Liver (tissue), 9 donors: ENCODE measurements around the gene KMT2A. TPM values are rescaled to one million over a fixed set of nuclear protein-coding genes. Genes with fewer than 3 reads are reported as not detected.
A peak's percentile ranks its signal among the peaks of the same experiment; 100 is the strongest.

Experiments
- DNase-seq: peaks from one replicate; pipeline ENCODE4 v3.0.0-alpha.2; 2017; ENCODE audit warnings: low spot score
- H3K27ac ChIP-seq, 2 donors: one replicate each; pipeline ENCODE4 v1.7.0; 2013; ENCODE audit warnings: inconsistent platforms in 2 of 2, low read length in 2 of 2, control low read depth in 1 of 2, low read depth in 1 of 2, mild to moderate bottlenecking in 1 of 2
- H3K27me3 ChIP-seq, 4 donors: one replicate each; pipeline versions ENCODE4 v1.6.1 to v1.7.0; 2013; ENCODE audit warnings: low read length in 3 of 4, inconsistent platforms in 1 of 4, mild to moderate bottlenecking in 1 of 4, moderate library complexity in 1 of 4; ENCODE audit not compliant: control insufficient read depth in 4 of 4, insufficient read depth in 4 of 4
- H3K36me3 ChIP-seq, 4 donors: one replicate each; pipeline versions ENCODE4 v1.6.1 to v1.7.0; 2013; ENCODE audit warnings: low read length in 3 of 4, mild to moderate bottlenecking in 3 of 4, low read depth in 1 of 4, moderate library complexity in 1 of 4; ENCODE audit not compliant: control insufficient read depth in 4 of 4, insufficient read depth in 3 of 4
- H3K4me1 ChIP-seq, 4 donors: one replicate each; pipeline versions ENCODE4 v1.6.1 to v1.7.0; 2013; ENCODE audit warnings: low read length in 3 of 4, mild to moderate bottlenecking in 3 of 4, moderate library complexity in 1 of 4; ENCODE audit not compliant: control insufficient read depth in 4 of 4, insufficient read depth in 4 of 4
- H3K4me3 ChIP-seq, 3 donors: one replicate each; pipeline versions ENCODE4 v1.6.1 to v1.7.0; 2013; ENCODE audit warnings: low read length in 3 of 3, control low read depth in 1 of 3, low read depth in 1 of 3, mild to moderate bottlenecking in 1 of 3
- H3K9ac ChIP-seq, 2 donors: one replicate each; pipeline ENCODE4 v1.7.0; 2013; ENCODE audit warnings: low read length in 2 of 2, mild to moderate bottlenecking in 2 of 2, moderate library complexity in 2 of 2, control low read depth in 1 of 2, low read depth in 1 of 2
- H3K9me3 ChIP-seq, 4 donors: one replicate each; pipeline versions ENCODE4 v1.6.1 to v1.7.0; 2013; ENCODE audit warnings: low read length in 3 of 4; ENCODE audit not compliant: control insufficient read depth in 4 of 4
- ATF3 ChIP-seq: IDR thresholded peaks from 2 replicates; pipeline ENCODE4 v1.6.1; 2016; ENCODE audit warnings: antibody characterized with exemption
- CTCF ChIP-seq: fragments of 150-350 bp; IDR thresholded peaks from 2 replicates; pipeline ENCODE4 v1.5.1; 2017; ENCODE audit warnings: improper control_type of control experiment, low read depth, low read length; ENCODE audit not compliant: missing input control
- EGR1 ChIP-seq, 2 donors: IDR thresholded peaks; 2 replicates each; pipeline ENCODE4 v1.6.1; 2016 to 2018; ENCODE audit warnings: antibody characterized with exemption in 2 of 2, low read depth in 2 of 2
- FOXA1 ChIP-seq: IDR thresholded peaks from 2 replicates; pipeline ENCODE4 v1.6.1; 2016; ENCODE audit warnings: antibody characterized with exemption
- FOXA2 ChIP-seq: IDR thresholded peaks from 2 replicates; pipeline ENCODE4 v1.6.1; 2016; ENCODE audit warnings: antibody characterized with exemption
- GABPA ChIP-seq, 2 donors: IDR thresholded peaks in 1 of 2; conservative IDR thresholded peaks in 1 of 2; 2 replicates each; pipeline ENCODE4 v1.6.1; 2016; ENCODE audit warnings: antibody characterized with exemption in 2 of 2, mild to moderate bottlenecking in 1 of 2, moderate library complexity in 1 of 2
- HNF4A ChIP-seq, 2 donors: conservative IDR thresholded peaks; 2 replicates each; pipeline ENCODE4 v1.6.1; 2016; ENCODE audit warnings: antibody characterized with exemption in 2 of 2, mild to moderate bottlenecking in 2 of 2
- HNF4G ChIP-seq: IDR thresholded peaks from 2 replicates; pipeline ENCODE4 v1.6.1; 2016; ENCODE audit warnings: antibody characterized with exemption
- JUND ChIP-seq, 2 donors: IDR thresholded peaks; 2 replicates each; pipeline ENCODE4 v1.6.1; 2016; ENCODE audit warnings: antibody characterized with exemption in 2 of 2
- NR2F2 ChIP-seq: IDR thresholded peaks from 2 replicates; pipeline ENCODE4 v1.6.1; 2016; ENCODE audit warnings: antibody characterized with exemption
- RAD21 ChIP-seq, 2 donors: IDR thresholded peaks; 2 replicates each; pipeline ENCODE4 v1.6.1; 2016; ENCODE audit warnings: antibody characterized with exemption in 2 of 2, mild to moderate bottlenecking in 2 of 2
- REST ChIP-seq: IDR thresholded peaks from 2 replicates; pipeline ENCODE4 v1.6.1; 2016; ENCODE audit warnings: antibody characterized with exemption, mild to moderate bottlenecking
- RXRA ChIP-seq, 2 donors: IDR thresholded peaks; 2 replicates each; pipeline ENCODE4 v1.6.1; 2017 to 2018; ENCODE audit warnings: antibody characterized with exemption in 2 of 2, mild to moderate bottlenecking in 1 of 2
- TAF1 ChIP-seq: conservative IDR thresholded peaks from 2 replicates; pipeline ENCODE4 v1.6.1; 2016; ENCODE audit warnings: antibody characterized with exemption, mild to moderate bottlenecking
- YY1 ChIP-seq: IDR thresholded peaks from 2 replicates; pipeline ENCODE4 v1.6.1; 2016; ENCODE audit warnings: antibody characterized with exemption, mild to moderate bottlenecking
- ZBTB33 ChIP-seq: IDR thresholded peaks from 2 replicates; pipeline ENCODE4 v1.6.1; 2016; ENCODE audit warnings: antibody characterized with exemption
- WGBS: extraction: QIAGEN DNeasy Blood & Tissue Kit; methylation state at CpG from one replicate; pipeline ENCODE4 v1.1.7; 2013; 5-methylcytosine and 5-hydroxymethylcytosine counted together
- polyA plus RNA-seq, 2 donors: library from polyadenylated mRNA; stranded (reverse) in 1 of 2; unstranded in 1 of 2; fragments of 200-250 nt in 1 of 2; fragments of >200 nt in 1 of 2; fragmentation: Nextera tagmentation in 1 of 2; extraction: Ambion mirVana in 1 of 2; gene quantifications; one replicate each; pipeline versions ENCODE4 v1.2.1 to v1.2.3, GENCODE V29; 2013 to 2015
- total RNA-seq, 2 donors: library from RNA; depleted of rRNA; stranded (reverse); fragments of >200 nt; gene quantifications; one replicate each; pipeline ENCODE4 v1.2.3, GENCODE V29; 2014
- donor health status: healthy.
- donor health status: healthy.
- donor health status: healthy.
- donor health status: healthy.
- donor health status: healthy.

Gene KMT2A
- total and polyA plus RNA-seq, 4 donors: 4.3 to 27.9 (median 12.9) TPM

- WGBS: 28% methylated on average over 12 of the region's 12 CpGs
- H3K9me3 ChIP-seq: no peaks in the 10 kb centered on the region
- H3K9ac ChIP-seq: no peak overlapping the region
- peak overlapping the region; percentile 63 to 68 for H3K27ac ChIP-seq
- no peaks in the 10 kb centered on the region for H3K27me3 ChIP-seq
- no peak for TF ChIP-seq GABPA (IDR thresholded peaks at IDR 0.05 in 1 of 2, conservative IDR thresholded peaks at IDR 0.05 in 1 of 2)
- no peak for TF ChIP-seq EGR1 (IDR thresholded peaks at IDR 0.05; ENCODE audit: low read depth in 2 of 2)
- TF ChIP-seq RAD21 (IDR thresholded peaks at IDR 0.05): no peak
- H3K4me3 ChIP-seq: peak overlapping the region; percentile 46 to 76 (median 69)
- H3K4me1 ChIP-seq: peaks cover 14 to 68% (median 51%) of the 10 kb centered on the region in 4 donors
- no peak for DNase-seq
- H3K36me3 ChIP-seq: peaks cover 0 to 4% (median 0%) of the 10 kb centered on the region in 4 donors
These were observed 95.3 kb downstream of the KMT2A start for GRCh38 chr11:118531597-118532084.

GRCh38 chr11:118532091-118532490, 95.8 kb downstream of the KMT2A start:
- WGBS: 85% methylated on average over 10 of the region's 10 CpGs
- Histone ChIP-seq H3K4me1 (peaks cover 14 to 68% (median 49%) of the 10 kb centered on the region in 4 donors), H3K36me3 (peaks cover 0 to 4% (median 0%) of the 10 kb centered on the region in 4 donors), H3K9ac (no peak overlapping the region), H3K27ac (peak overlapping the region; percentile 63 to 68), H3K9me3 (no peaks in the 10 kb centered on the region), H3K4me3 (no peak overlapping the region), H3K27me3 (no peaks in the 10 kb centered on the region)
- DNase-seq: no peak
- TF ChIP-seq RAD21 (IDR thresholded peaks at IDR 0.05) (no peak), NR2F2 (no peak)

- WGBS: 49% methylated on average over 19 of the region's 19 CpGs
- TF ChIP-seq REST: no peak
- no peak for TF ChIP-seq GABPA (IDR thresholded peaks at IDR 0.05 in 1 of 2, conservative IDR thresholded peaks at IDR 0.05 in 1 of 2)
- no peak for TF ChIP-seq HNF4G
- no peak for TF ChIP-seq CTCF
- peak; percentile 51 for TF ChIP-seq FOXA2
- no peak for TF ChIP-seq JUND (IDR thresholded peaks at IDR 0.05)
- no peak for TF ChIP-seq EGR1 (IDR thresholded peaks at IDR 0.05; ENCODE audit: low read depth in 2 of 2)
- TF ChIP-seq FOXA1: no peak
- peak; percentile 36 to 64 for TF ChIP-seq RXRA (IDR thresholded peaks at IDR 0.05)
- TF ChIP-seq TAF1: no peak
- no peak for TF ChIP-seq ATF3
- no peak for TF ChIP-seq ZBTB33
- TF ChIP-seq HNF4A (conservative IDR thresholded peaks at IDR 0.05): peak in 1 of 2 donors; percentile 64
- TF ChIP-seq YY1: no peak
- no peaks in the 10 kb centered on the region for H3K27me3 ChIP-seq
- no peak for DNase-seq
- H3K27ac ChIP-seq: peak overlapping the region; percentile 63 to 68
- H3K9me3 ChIP-seq: no peaks in the 10 kb centered on the region
- peaks cover 0 to 4% (median 0%) of the 10 kb centered on the region in 4 donors for H3K36me3 ChIP-seq
- peaks cover 14 to 66% (median 48%) of the 10 kb centered on the region in 4 donors for H3K4me1 ChIP-seq
- no peak overlapping the region for H3K9ac ChIP-seq
- no peak overlapping the region for H3K4me3 ChIP-seq
These were observed 96.8 kb downstream of the KMT2A start for GRCh38 chr11:118532852-118533768.
